ENCODE measurements around the gene TENM4.

The TENM4 gene

DNA sequence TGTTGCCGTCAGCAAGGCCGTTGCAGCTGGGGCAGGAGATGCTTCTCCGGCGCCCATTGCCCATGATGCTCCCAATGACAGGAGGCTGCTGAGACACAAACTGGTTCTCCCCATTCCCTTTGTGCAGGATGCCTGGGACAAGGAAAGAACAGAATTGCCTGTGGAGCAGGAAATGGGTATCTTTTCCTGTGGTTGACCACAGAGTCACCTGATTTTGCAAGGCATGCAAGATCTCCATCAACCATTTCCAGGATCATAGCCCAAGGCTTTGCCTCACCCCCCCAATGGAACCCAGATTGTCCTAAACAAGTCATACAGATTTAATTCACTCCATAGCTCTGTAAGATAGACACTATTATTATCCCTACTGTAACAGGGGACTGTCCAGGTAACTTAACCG lies 718.0 kb downstream of the TENM4 start:
- DNase-seq (ENCODE audit: low read depth in 1 of 2, low spot score in 1 of 2): no peak
- TF ChIP-seq JUND (IDR thresholded peaks at IDR 0.05; ENCODE audit: low read depth): no peak
- in situ Hi-C loops (cut with HindIII; ENCODE audit: low pct_unique_long_range_greater_than_20kb, low sequenced_read_pairs): no loop called here

DNA sequence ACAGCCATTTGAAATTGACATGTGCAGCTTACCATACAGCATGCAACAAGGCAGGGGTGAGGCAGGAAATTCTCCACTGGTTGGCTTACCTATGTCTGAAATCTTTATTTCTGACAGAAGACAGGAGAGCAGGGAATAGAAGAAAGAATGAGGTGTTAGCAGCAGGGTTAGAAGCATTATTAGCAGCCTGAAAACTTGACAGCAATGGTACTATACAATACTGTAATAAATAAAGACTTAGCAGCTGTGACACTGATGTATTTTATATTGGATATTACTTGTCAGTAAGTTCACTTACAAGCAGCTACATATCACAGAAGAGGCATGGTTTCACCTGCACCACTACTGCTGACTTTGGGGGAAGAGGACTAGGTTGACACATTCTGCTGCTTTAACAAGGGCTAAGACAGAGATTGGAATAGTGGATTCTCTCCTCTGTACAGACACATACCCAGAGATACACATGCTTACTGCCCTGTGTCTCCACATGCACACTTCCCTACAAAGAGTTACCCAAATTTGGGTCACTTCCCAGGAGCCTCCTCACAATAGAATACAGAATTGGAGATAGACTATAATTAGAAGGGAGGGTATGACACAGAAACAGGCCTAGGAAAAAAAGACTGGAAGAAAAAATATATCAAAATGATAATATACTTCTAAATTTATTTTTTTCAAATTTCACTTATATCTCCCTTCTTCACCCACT lies 720.4 kb downstream of the TENM4 start:
- in situ Hi-C loops (cut with HindIII; ENCODE audit: low pct_unique_long_range_greater_than_20kb, low sequenced_read_pairs): no loop called here
- DNase-seq (ENCODE audit: low read depth in 1 of 2, low spot score in 1 of 2): no peak
- TF ChIP-seq JUND (IDR thresholded peaks at IDR 0.05; ENCODE audit: low read depth): no peak

DNA sequence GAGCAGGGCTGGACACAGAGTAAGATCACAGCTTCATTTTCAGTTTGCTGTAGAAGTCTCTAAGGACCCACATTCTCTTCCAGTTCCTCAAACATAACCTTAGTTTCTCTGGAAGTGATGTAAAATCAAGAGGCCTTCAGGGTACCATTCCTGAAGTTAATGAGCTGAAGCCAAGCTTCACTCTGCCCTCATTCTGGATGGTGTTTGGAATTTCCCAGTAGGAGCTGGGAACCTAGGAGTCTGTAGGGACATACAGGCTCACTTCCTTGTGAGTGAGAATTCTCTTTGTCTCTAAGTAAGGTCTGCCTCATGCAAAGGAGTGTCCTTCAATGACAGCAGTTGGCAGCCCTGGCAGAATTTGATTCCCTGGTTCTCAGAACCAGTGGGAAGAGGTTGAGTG lies 723.8 kb downstream of the TENM4 start:
- DNase-seq (ENCODE audit: low read depth in 1 of 2, low spot score in 1 of 2): no peak
- no peak for TF ChIP-seq JUND (IDR thresholded peaks at IDR 0.05; ENCODE audit: low read depth)
- in situ Hi-C loops (cut with HindIII; ENCODE audit: low pct_unique_long_range_greater_than_20kb, low sequenced_read_pairs): no loop called here

DNA sequence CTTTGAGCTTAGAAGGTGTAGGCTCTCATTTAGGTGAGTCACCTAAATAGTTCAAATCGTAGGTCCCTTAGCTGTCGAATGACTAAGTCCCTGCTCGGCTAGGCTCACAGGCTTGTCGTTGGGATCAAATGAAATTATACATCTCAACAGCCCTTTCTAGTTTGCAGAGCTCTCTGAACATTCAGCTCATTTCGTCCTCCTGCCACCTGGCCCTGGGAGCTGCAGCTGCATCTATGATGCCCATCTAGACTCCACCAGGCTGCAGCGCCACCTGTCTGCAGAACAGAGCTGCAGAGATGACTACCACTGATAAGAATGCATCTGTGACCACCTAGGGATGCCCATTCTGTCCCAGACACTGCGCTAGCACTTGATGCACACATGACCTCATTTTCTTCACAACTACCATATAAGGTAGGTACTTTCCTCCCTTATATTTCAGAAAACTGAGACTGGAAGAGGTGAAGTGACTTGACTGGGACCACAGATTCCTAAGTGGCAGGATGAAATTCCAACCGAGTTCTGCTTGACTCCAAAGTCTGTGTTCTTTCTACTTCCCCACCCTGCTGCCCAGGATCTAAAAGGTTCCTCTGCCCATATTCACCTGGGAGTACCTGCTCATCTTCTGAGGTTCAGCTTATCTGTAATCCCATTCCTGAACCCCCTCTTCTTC lies 725.1 kb downstream of the TENM4 start:
- DNase-seq (ENCODE audit: low read depth in 1 of 2, low spot score in 1 of 2): peak; percentile 19 to 72
- TF ChIP-seq JUND (IDR thresholded peaks at IDR 0.05; ENCODE audit: low read depth): no peak
- in situ Hi-C loops (cut with HindIII; ENCODE audit: low pct_unique_long_range_greater_than_20kb, low sequenced_read_pairs): no loop called here

DNA sequence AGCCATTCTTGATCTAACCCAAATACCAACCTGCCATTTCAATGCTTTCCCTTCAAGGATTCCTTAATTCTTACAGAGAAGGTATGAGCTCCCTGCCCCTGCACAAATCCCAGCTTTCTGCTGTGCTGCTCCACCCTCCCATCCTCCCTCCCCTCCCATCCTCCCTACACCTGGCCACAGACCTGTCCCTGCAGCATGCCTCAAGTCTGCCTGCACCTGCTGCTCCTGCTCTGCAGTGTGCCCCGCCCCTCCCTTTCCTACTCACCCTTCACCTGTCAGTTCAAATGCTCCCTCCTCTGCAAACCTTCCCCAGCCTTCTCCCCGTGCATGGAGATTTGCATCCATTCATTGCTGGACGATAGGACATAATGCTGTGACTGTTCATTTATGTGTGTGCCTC lies 726.3 kb downstream of the TENM4 start:
- DNase-seq (ENCODE audit: low read depth in 1 of 2, low spot score in 1 of 2): no peak
- no peak for TF ChIP-seq JUND (IDR thresholded peaks at IDR 0.05; ENCODE audit: low read depth)
- in situ Hi-C loops (cut with HindIII; ENCODE audit: low pct_unique_long_range_greater_than_20kb, low sequenced_read_pairs): no loop called here

DNA sequence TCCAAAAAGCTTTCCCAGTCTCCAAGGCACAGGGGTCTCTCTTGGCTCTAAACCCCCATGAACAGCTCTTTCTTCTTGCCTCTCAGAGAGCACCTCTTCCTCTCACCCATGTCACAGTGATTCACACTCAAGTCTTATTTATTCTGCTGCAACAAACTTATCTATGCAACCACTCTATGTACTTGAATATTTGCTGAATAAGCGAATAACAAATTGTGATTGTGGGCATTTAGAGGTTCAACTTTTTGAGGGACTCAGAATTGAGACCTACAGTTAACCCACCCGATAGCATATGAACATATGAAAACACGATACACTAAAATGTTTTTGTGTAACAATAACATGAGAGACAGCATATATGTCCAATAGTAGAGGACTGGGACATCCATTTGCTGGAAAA lies 729.1 kb downstream of the TENM4 start:
- no peak for TF ChIP-seq JUND (IDR thresholded peaks at IDR 0.05; ENCODE audit: low read depth)
- in situ Hi-C loops (cut with HindIII; ENCODE audit: low pct_unique_long_range_greater_than_20kb, low sequenced_read_pairs): no loop called here
- DNase-seq (ENCODE audit: low read depth in 1 of 2, low spot score in 1 of 2): no peak

DNA sequence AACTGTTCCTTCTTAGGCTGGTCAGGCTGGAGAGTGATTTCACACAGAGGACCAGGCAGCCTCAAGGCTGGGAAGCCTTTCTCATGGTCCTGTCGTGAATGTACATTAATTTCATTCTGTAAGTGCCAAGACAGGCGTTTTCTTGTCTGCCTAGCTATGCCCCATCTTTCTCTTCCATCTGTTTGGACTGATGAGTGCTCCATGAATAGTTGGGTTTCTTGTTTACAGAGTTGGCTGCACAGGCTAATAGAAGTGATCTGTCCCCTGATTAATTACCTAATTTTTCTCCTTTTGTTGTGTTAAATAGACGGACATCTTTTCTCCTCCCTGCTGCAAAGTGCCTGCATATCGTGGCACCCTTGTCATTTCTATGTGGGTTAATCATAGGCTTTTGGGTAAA lies 730.4 kb downstream of the TENM4 start:
- in situ Hi-C loops (cut with HindIII; ENCODE audit: low pct_unique_long_range_greater_than_20kb, low sequenced_read_pairs): no loop called here
- no peak for DNase-seq (ENCODE audit: low read depth in 1 of 2, low spot score in 1 of 2)
- no peak for TF ChIP-seq JUND (IDR thresholded peaks at IDR 0.05; ENCODE audit: low read depth)

DNA sequence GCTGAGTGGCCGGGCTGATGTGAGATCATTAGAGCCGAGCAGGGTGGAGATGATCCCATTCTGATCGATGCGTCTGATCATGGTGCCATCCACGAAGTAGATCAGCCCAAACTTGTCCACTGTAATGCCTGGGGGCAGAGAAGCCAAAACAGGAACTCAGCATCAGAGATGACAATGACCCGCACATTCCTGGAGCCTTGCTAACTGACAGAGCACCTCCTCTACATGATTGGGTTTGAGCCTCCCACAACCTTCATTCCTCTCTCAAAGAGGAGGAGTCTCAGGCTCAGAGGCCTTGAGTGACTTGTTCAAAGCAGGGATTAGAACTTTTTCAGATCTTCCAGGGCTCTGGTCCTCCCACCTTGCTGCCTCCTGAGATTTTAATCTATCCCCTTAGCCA lies 732.4 kb downstream of the TENM4 start:
- in situ Hi-C loops (cut with HindIII; ENCODE audit: low pct_unique_long_range_greater_than_20kb, low sequenced_read_pairs): no loop called here
- TF ChIP-seq JUND (IDR thresholded peaks at IDR 0.05; ENCODE audit: low read depth): no peak
- DNase-seq (ENCODE audit: low read depth in 1 of 2, low spot score in 1 of 2): no peak

DNA sequence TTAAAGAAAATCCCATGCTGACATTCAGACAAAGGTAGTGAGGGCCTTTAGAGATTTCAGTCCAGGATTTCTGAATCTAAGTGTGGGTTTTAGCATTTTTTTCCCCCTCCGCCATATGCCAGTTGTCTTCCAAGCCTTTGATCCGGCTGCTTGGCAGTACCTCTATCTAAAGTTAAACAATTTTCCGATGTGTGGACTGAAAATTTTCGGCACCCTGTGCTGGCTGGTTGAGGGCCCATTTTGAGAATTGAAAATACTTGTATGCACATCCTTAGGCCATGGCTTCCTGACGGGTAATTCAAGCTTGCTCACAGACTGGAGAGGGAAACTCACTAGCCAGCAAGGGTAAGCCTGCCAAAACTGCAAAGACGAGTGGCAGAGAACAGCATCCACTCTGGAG lies 734.3 kb downstream of the TENM4 start:
- in situ Hi-C loops (cut with HindIII; ENCODE audit: low pct_unique_long_range_greater_than_20kb, low sequenced_read_pairs): no loop called here
- no peak for DNase-seq (ENCODE audit: low read depth in 1 of 2, low spot score in 1 of 2)
- no peak for TF ChIP-seq JUND (IDR thresholded peaks at IDR 0.05; ENCODE audit: low read depth)

DNA sequence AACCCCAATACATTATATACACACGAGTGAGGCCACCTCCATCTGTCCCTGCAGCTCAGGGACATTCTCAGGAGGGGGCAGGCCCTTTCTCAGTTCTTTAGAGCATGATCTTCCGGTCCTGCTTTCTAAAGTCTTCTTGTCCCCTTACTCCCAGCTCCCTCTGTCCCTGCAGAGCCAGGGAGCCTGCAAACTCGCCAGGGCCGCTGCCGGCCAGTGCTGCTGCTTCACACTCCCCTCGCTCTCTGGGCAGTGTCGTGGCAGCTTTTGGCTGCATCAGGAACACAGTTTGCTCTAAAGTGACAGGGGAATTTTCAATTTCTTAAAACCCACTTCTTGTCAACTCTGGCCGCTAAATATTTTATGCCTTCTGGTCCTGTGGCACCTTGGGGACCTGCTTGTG lies 736.0 kb downstream of the TENM4 start:
- no peak for DNase-seq (ENCODE audit: low read depth in 1 of 2, low spot score in 1 of 2)
- no peak for TF ChIP-seq JUND (IDR thresholded peaks at IDR 0.05; ENCODE audit: low read depth)
- in situ Hi-C loops (cut with HindIII; ENCODE audit: low pct_unique_long_range_greater_than_20kb, low sequenced_read_pairs): no loop called here

DNA sequence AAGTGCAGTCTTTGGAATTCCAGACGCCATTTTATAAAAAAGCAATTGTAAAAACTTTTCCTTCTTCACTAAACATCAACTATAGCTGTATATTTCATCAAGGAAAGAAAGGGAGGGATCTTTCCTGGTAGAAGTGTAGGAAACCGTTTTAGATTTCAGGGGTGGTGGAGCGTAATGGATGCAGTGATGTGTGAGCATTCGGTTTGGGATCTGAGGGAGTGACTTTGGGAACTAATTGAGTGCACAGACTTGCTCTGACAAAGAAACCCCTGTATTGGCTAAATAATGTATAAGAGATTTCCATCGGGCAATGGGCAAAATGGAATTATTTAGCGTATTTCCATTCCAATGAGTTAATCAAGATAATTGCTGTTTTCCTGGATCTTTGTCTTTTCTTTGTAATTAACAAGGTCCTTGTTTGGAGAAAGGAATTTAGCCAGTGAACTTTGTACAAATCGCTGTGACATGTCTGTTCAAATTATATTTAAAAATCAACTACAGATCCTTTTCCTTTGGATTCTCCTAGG lies 741.2 kb downstream of the TENM4 start:
- no peak for DNase-seq (ENCODE audit: low read depth in 1 of 2, low spot score in 1 of 2)
- in situ Hi-C loops (cut with HindIII; ENCODE audit: low pct_unique_long_range_greater_than_20kb, low sequenced_read_pairs): no loop called here
- no peak for TF ChIP-seq JUND (IDR thresholded peaks at IDR 0.05; ENCODE audit: low read depth)

DNA sequence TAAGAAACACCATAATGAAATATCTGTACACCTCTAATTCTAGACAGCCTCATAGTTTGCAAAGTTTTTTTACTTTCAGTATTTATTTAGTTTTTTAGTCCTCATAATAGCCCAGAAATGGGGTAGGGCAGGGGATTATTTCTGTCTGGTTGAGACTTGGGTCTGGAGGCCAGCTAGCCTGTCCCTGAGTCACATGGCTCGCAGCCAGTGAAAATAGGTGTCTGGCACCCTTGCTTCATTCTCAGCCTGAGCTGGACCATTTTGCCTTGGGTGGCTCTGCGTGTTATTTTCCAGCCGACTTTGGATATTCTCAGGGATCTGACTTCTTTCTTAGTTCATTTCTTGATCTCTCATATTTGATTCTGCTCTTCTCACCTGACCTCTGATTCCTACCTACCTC lies 742.2 kb downstream of the TENM4 start:
- in situ Hi-C loops (cut with HindIII; ENCODE audit: low pct_unique_long_range_greater_than_20kb, low sequenced_read_pairs): no loop called here
- no peak for DNase-seq (ENCODE audit: low read depth in 1 of 2, low spot score in 1 of 2)
- no peak for TF ChIP-seq JUND (IDR thresholded peaks at IDR 0.05; ENCODE audit: low read depth)

DNA sequence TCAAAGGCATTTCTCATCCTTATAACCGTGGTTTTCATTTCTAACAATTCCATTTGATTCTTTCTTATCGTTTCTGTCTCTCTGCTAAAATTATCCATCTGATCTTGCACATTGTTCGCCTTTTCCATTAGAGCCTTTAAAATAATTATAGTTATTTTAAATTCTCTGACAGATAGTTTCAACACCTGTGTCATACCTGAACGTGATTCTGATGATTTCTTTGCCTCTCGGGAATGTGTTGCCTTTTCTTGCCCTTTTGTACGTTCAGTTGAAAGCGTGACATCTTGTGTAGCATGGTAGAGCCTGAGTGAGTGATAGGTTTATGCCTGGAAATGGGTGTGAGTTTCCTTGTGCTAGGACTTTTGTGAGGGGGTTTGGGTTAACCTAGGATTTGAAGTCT lies 744.7 kb downstream of the TENM4 start:
- DNase-seq (ENCODE audit: low read depth in 1 of 2, low spot score in 1 of 2): no peak
- in situ Hi-C loops (cut with HindIII; ENCODE audit: low pct_unique_long_range_greater_than_20kb, low sequenced_read_pairs): no loop called here
- no peak for TF ChIP-seq JUND (IDR thresholded peaks at IDR 0.05; ENCODE audit: low read depth)

Data from T47D (cell line).